Activated CD8-positive, alpha-beta T cell treated with anti-CD3 and anti-CD28 coated beads for 36 hours (primary cell): ENCODE measurements around the gene DCTD. TPM values are rescaled to one million over a fixed set of nuclear protein-coding genes. Genes with fewer than 3 reads are reported as not detected.

ENCODE experiments used
- ATAC-seq: fragments of 200-7000 bp; cut with Tn5 transposase; one replicate; pipeline ENCODE4 v1.10.0; 2021; ENCODE audit warnings: mild to moderate bottlenecking, moderate library complexity
- CTCF ChIA-PET: fragments of 350-600 bp; sonication (Branson Sonifier 250); formaldehyde crosslinking; loops from one replicate; lab custom pipeline; 2021; ENCODE audit warnings: antibody characterized with exemption; lab: Charles Lee
- POLR2A ChIA-PET: fragments of 350-600 bp; sonication (Branson Sonifier 250); formaldehyde crosslinking; loops from one replicate; lab custom pipeline; 2021; ENCODE audit warnings: antibody characterized with exemption; lab: Charles Lee
- DNase-seq: peaks from one replicate; pipeline ENCODE4 v3.0.0-alpha.2; 2020
- H3K27ac Mint-ChIP-seq: one replicate; pipeline ENCODE4 v1.8.0; 2021; ENCODE audit warnings: mild to moderate bottlenecking, mixed read lengths
- H3K27me3 Mint-ChIP-seq: one replicate; pipeline ENCODE4 v1.8.0; 2021; ENCODE audit warnings: mixed read lengths
- H3K36me3 Mint-ChIP-seq: one replicate; pipeline ENCODE4 v1.8.0; 2021; ENCODE audit warnings: low read depth, mixed read lengths
- H3K4me1 Mint-ChIP-seq: one replicate; pipeline ENCODE4 v1.8.0; 2021; ENCODE audit warnings: low read depth, mixed read lengths
- H3K4me3 Mint-ChIP-seq: one replicate; pipeline ENCODE4 v1.8.0; 2021; ENCODE audit warnings: mild to moderate bottlenecking, moderate library complexity, mixed read lengths
- H3K9me3 Mint-ChIP-seq: one replicate; pipeline ENCODE4 v1.8.0; 2021; ENCODE audit warnings: mixed read lengths
- intact Hi-C: fragments of 100-400 bp; cut with micrococcal nuclease; formaldehyde crosslinking; loops from one replicate; pipeline ENCODE4 v1.10.0; 2022
- total RNA-seq, 2 experiments: library from RNA; stranded (reverse); gene quantifications; one replicate each; pipeline ENCODE4 v1.2.3, GENCODE V29; 2021
- TF ChIP-seq, protein P1 (sequence below): fragments of 200-600 bp; IDR thresholded peaks from one replicate; pipeline ENCODE4 v1.8.0; 2022; ENCODE audit warnings: antibody characterized with exemption, mild to moderate bottlenecking

DCTD gene
- total RNA-seq, 2 experiments from 2014 or later, result 128 to 131 TPM

DNA sequence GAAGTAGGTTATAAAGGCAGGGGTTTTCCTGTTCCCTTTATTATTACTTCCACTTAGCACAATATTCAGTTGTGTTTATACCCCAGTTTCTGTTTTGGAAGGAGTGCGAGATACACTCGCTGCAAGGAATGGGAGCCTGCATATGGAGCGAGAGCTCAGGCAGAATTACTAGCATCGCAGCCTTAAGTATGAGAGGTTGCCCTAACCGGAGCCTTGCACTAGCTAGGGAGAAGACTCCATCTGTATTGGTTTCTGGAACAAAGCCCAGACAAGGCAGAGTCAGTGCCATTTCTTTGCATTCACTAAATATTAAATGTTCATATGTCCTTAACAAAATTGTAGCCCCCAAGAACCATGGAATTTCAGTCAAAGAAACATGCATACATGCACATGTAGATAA, 6.2 kb upstream of the DCTD start:
- Mint-ChIP-seq H3K27me3 (peaks cover 2% of the 10 kb centered on the region), H3K4me1 (peaks cover 15% of the 10 kb centered on the region), H3K9me3 (no peaks in the 10 kb centered on the region), H3K27ac (no peak overlapping the region), H3K36me3 (no peaks in the 10 kb centered on the region), H3K4me3 (no peak overlapping the region)
- ATAC-seq (no peak), DNase-seq (no peak)
- CTCF ChIA-PET, result interaction anchor here (1.2 to 1.3 kb wide), 2 partner anchors 15 to 333 kb away, joined by 3 to 5 read pairs; no protein-coding TSS in a partner anchor
- TF ChIP-seq, protein P1, sequence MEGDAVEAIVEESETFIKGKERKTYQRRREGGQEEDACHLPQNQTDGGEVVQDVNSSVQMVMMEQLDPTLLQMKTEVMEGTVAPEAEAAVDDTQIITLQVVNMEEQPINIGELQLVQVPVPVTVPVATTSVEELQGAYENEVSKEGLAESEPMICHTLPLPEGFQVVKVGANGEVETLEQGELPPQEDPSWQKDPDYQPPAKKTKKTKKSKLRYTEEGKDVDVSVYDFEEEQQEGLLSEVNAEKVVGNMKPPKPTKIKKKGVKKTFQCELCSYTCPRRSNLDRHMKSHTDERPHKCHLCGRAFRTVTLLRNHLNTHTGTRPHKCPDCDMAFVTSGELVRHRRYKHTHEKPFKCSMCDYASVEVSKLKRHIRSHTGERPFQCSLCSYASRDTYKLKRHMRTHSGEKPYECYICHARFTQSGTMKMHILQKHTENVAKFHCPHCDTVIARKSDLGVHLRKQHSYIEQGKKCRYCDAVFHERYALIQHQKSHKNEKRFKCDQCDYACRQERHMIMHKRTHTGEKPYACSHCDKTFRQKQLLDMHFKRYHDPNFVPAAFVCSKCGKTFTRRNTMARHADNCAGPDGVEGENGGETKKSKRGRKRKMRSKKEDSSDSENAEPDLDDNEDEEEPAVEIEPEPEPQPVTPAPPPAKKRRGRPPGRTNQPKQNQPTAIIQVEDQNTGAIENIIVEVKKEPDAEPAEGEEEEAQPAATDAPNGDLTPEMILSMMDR, result no peak
- POLR2A ChIA-PET, result interaction anchor here (0.6 kb wide), 1 partner anchor 339 kb away, joined by 3 read pairs; no protein-coding TSS in a partner anchor
- intact Hi-C loops, result loop anchor here (10.0 kb wide), 1 partner anchor 1779 kb away; no protein-coding TSS in a partner anchor

DNA sequence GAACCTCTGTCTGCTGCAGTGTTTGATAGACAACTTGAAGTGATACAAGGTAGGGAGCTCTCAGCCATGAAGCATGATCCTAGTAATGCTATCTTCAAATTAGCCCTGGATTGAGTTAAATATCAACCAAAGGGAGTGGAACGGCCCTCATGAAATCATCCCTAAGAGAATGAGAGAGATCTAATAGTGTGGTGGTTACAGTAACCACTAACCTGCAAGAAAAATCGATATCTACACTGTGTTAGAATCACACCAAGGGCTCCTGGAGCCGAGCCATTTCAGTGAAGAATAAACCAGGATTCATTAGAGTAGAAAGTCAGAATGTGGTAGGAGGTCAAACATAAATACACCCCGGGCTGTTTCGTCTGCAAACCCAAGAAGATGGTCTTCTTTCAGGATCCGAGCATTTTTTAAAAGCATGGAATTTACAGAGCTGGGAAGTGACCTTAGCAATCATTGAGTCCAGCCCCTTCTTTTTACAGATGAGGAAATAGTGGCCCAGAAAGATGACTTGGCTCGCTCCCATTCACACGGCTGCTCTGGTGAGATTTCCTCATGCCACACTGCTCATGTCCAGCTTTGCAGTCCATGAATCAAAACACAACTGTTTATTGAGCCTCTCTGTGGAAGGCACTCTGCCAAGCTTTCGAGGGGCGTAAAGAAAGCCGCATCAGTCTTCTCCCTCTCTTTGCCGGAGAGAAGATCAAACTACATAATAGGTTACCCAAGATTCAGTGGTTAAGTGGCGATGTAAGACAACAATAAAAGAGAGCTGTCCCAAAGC, 5.5 kb upstream of the DCTD start:
- Mint-ChIP-seq H3K27ac (no peak overlapping the region), H3K9me3 (no peaks in the 10 kb centered on the region), H3K4me1 (peaks cover 20% of the 10 kb centered on the region), H3K4me3 (no peak overlapping the region), H3K36me3 (no peaks in the 10 kb centered on the region), H3K27me3 (peaks cover 2% of the 10 kb centered on the region)
- CTCF ChIA-PET, result interaction anchor here (1.0 to 1.2 kb wide), 4 partner anchors 10 to 151 kb away, joined by 3 to 4 read pairs (median 3); no protein-coding TSS in a partner anchor
- TF ChIP-seq, protein P1, result no peak
- POLR2A ChIA-PET, result interaction anchor here (0.6 to 1.3 kb wide), 2 partner anchors 12 to 340 kb away, joined by 3 read pairs; no protein-coding TSS in a partner anchor
- DNase-seq (no peak), ATAC-seq (no peak)
- intact Hi-C loops, result loop anchor here (10.0 kb wide), 1 partner anchor 1778 kb away; no protein-coding TSS in a partner anchor

DNA sequence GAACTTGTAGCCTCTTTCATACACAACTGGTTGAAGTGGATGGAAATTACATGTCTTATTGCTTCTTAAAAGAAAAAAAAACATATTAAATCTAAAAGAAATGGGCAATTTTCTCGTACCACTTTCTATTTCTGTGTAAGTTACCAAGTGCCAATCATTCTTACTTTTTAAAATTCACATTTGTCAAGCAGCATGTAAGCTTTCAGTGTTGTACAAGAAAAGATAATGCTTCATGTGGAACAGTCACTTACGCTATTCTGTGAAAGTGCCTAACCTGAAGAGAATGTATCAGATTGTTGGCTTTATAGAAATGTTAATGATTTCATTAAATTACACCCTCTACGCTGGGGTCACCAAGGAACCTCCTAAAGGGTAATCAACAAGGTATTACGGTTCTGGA, 4.4 kb upstream of the DCTD start:
- Mint-ChIP-seq H3K27ac (no peak overlapping the region), H3K4me3 (no peak overlapping the region), H3K9me3 (no peaks in the 10 kb centered on the region), H3K36me3 (no peaks in the 10 kb centered on the region), H3K4me1 (peaks cover 20% of the 10 kb centered on the region), H3K27me3 (no peaks in the 10 kb centered on the region)
- CTCF ChIA-PET, result interaction anchor here (1.0 to 1.3 kb wide), 3 partner anchors 9 to 152 kb away, joined by 3 read pairs; no protein-coding TSS in a partner anchor
- intact Hi-C loops, result loop anchor here (10.0 kb wide), 1 partner anchor 1777 kb away; no protein-coding TSS in a partner anchor
- ATAC-seq (no peak), DNase-seq (no peak)
- TF ChIP-seq, protein P1, result no peak
- POLR2A ChIA-PET, result interaction anchor here (1.3 kb wide), 1 partner anchor 11 kb away, joined by 3 read pairs; no protein-coding TSS in a partner anchor

DNA sequence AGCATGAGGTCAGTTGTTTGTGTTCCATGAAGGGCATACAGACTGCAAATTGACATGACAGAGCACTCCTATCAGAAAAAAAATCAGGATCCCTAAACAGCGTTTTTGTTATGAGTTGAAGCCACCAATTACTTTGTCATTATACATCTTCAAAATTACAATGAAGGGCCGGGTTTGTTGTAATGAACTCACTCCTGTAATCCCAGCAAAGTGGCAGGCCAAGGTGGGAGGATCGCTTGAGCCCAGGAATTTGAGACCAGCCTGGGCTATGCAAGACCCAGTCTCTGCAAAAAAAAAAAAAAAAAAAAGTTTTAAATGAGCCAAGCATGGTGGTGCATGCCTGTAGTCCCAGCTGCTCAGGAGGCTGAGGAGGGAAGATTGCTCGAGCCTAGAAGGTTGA, 3.5 kb upstream of the DCTD start:
- intact Hi-C loops, result loop anchor here (10.0 kb wide), 1 partner anchor 1776 kb away; no protein-coding TSS in a partner anchor
- Mint-ChIP-seq H3K27me3 (no peaks in the 10 kb centered on the region), H3K4me3 (no peak overlapping the region), H3K4me1 (peaks cover 27% of the 10 kb centered on the region), H3K36me3 (peaks cover 6% of the 10 kb centered on the region), H3K27ac (no peak overlapping the region), H3K9me3 (no peaks in the 10 kb centered on the region)
- TF ChIP-seq, protein P1, result no peak
- ATAC-seq (no peak), DNase-seq (no peak)
- CTCF ChIA-PET, result interaction anchor here (1.3 kb wide), 1 partner anchor 18 kb away, joined by 3 read pairs; no protein-coding TSS in a partner anchor
- POLR2A ChIA-PET, result no interaction called here
